Endothelial cell (in vitro differentiated cells): ENCODE data around the gene TUBA3D. TPM values are rescaled to one million over a fixed set of nuclear protein-coding genes. Genes with fewer than 3 reads are reported as not detected.
"Not testable (repeated sequence)": the region's sequence is repeated elsewhere in the genome, so short reads cannot be mapped to it uniquely, and the experiment has no call there.

Source experiments
- DNase-seq: peaks from one replicate; pipeline ENCODE4 v3.0.0; 2021; ENCODE audit warnings: low spot score
- H3K27ac Mint-ChIP-seq: one replicate; pipeline ENCODE4 v1.8.0; 2021; ENCODE audit warnings: mixed read lengths, inconsistent platforms; ENCODE audit not compliant: unreplicated experiment
- H3K27me3 Mint-ChIP-seq: one replicate; pipeline ENCODE4 v1.8.0; 2021; ENCODE audit warnings: mild to moderate bottlenecking, moderate library complexity, mixed read lengths, inconsistent platforms; ENCODE audit not compliant: unreplicated experiment
- H3K36me3 Mint-ChIP-seq: one replicate; pipeline ENCODE4 v1.8.0; 2021; ENCODE audit warnings: mild to moderate bottlenecking, low read depth, mixed read lengths, inconsistent platforms; ENCODE audit not compliant: unreplicated experiment
- H3K4me1 Mint-ChIP-seq: one replicate; pipeline ENCODE4 v1.8.0; 2021; ENCODE audit warnings: mild to moderate bottlenecking, mixed read lengths, inconsistent platforms; ENCODE audit not compliant: unreplicated experiment
- H3K4me3 Mint-ChIP-seq: one replicate; pipeline ENCODE4 v1.8.0; 2021; ENCODE audit warnings: mild to moderate bottlenecking, mixed read lengths, inconsistent platforms; ENCODE audit not compliant: unreplicated experiment
- H3K9me3 Mint-ChIP-seq: one replicate; pipeline ENCODE4 v1.8.0; 2021; ENCODE audit warnings: mixed read lengths, inconsistent platforms; ENCODE audit not compliant: unreplicated experiment
- CTCF ChIP-seq: fragments of 200-600 bp; sonication (generic); IDR thresholded peaks from one replicate; pipeline ENCODE4 v1.5.0; 2021; ENCODE audit warnings: antibody characterized with exemption; ENCODE audit not compliant: unreplicated experiment
- total RNA-seq: library from RNA; stranded (reverse); fragmentation: NEBNext Ultra II Directional; extraction: Animal tissue kit (Norgen Biotek cat#: 25700); gene quantifications from one replicate; pipeline ENCODE4 v1.2.1, GENCODE V29; 2021; ENCODE audit not compliant: unreplicated experiment

The TUBA3D gene
- total RNA-seq, 1 donor from 2014 or later = not detected

- not testable (repeated sequence) for DNase-seq, H3K27me3 Mint-ChIP-seq, H3K36me3 Mint-ChIP-seq, H3K9me3 Mint-ChIP-seq
- H3K4me3 Mint-ChIP-seq = peak within 1 kb of the TSS; percentile 99
- H3K27ac Mint-ChIP-seq = peak within 1 kb of the TSS; percentile 95
- H3K4me1 Mint-ChIP-seq = peaks cover 12% of the 10 kb centered on the region
Observed at GRCh38 chr2:131492015-131492417, 16.1 kb downstream of the TUBA3D start, which contains the start of gene MZT2A. TSS of gene MZT2A (minus strand) at chr2:131492397. CDS start at chr2:131492376, 21 bp downstream.

GRCh38 chr2:131492418-131493198, 16.7 kb downstream of the TUBA3D start:
- peak; percentile 92 for TF ChIP-seq CTCF
- H3K27ac Mint-ChIP-seq = peak overlapping the region; percentile 30
- peaks cover 3% of the 10 kb centered on the region for H3K27me3 Mint-ChIP-seq
- DNase-seq = peak; percentile 94
- H3K36me3 Mint-ChIP-seq = peaks cover 5% of the 10 kb centered on the region
- H3K9me3 Mint-ChIP-seq = no peaks in the 10 kb centered on the region
- peaks cover 12% of the 10 kb centered on the region for H3K4me1 Mint-ChIP-seq
- peak overlapping the region; percentile 88 for H3K4me3 Mint-ChIP-seq

GRCh38 chr2:131493199-131493968, 17.5 kb downstream of the TUBA3D start:
- H3K27ac Mint-ChIP-seq = peak overlapping the region; percentile 95
- peaks cover 12% of the 10 kb centered on the region for H3K4me1 Mint-ChIP-seq
- H3K9me3 Mint-ChIP-seq = no peaks in the 10 kb centered on the region
- peak overlapping the region; percentile 99 for H3K4me3 Mint-ChIP-seq
- H3K27me3 Mint-ChIP-seq = peaks cover 3% of the 10 kb centered on the region
- H3K36me3 Mint-ChIP-seq = peaks cover 9% of the 10 kb centered on the region
- peak; percentile 29 for DNase-seq
- TF ChIP-seq CTCF = no peak

DNA sequence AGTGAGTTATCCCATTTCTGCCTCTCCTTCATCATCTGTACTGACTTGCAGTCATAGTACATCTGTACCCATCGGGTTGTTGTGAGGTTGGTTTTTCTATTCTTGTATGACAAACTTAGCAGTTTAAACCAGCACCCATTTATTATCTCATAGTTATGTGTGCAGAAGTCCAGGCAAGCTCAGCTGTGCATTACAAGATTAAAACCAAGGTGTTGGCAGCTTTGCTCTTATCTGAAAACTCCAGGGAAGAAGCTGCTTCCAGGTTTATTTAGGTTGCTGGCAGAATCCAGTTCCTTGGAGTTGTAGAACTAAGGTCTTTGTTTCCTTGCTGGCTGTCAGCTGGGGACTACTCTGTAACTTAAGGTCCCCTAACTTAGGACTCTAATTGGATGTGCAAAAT, 19.6 kb downstream of the TUBA3D start:
- not testable (repeated sequence) for H3K27ac Mint-ChIP-seq, DNase-seq, H3K9me3 Mint-ChIP-seq, H3K4me3 Mint-ChIP-seq, H3K27me3 Mint-ChIP-seq
- H3K4me1 Mint-ChIP-seq = peaks cover 10% of the 10 kb centered on the region
- peaks cover 15% of the 10 kb centered on the region for H3K36me3 Mint-ChIP-seq

- peaks cover 18% of the 10 kb centered on the region for H3K36me3 Mint-ChIP-seq
- not testable (repeated sequence) for H3K27me3 Mint-ChIP-seq, H3K27ac Mint-ChIP-seq
Observed at GRCh38 chr2:131498321-131498973, 22.5 kb downstream of the TUBA3D start.

DNA sequence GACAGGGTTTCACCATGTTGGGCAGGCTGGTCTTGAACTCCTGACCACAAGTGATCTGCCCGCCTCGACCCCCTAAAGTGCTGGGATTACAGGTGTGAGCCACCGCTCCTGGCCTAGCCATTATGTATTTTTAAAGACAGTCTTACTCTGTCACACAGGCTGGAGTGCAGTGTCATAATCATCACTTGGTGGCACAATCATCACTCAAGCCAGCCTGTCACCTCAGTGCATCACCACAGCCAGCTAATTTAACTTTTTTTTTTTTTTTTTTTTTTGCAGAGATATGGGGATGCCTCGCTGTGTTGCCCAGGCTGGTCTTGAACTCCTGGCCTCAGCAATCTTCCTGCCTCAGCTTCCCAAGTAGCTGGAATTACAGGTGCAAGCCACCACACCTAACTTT, 27.7 kb downstream of the TUBA3D start:
- H3K9me3 Mint-ChIP-seq, H3K4me3 Mint-ChIP-seq, DNase-seq, H3K27me3 Mint-ChIP-seq, H3K4me1 Mint-ChIP-seq, H3K27ac Mint-ChIP-seq: not testable (repeated sequence)
- H3K36me3 Mint-ChIP-seq = peaks cover 20% of the 10 kb centered on the region

More at GRCh38 chr2:131498321-131498973, 22.5 kb downstream of the TUBA3D start:
- H3K4me3 Mint-ChIP-seq, DNase-seq, H3K4me1 Mint-ChIP-seq, H3K9me3 Mint-ChIP-seq: not testable (repeated sequence)

DNA sequence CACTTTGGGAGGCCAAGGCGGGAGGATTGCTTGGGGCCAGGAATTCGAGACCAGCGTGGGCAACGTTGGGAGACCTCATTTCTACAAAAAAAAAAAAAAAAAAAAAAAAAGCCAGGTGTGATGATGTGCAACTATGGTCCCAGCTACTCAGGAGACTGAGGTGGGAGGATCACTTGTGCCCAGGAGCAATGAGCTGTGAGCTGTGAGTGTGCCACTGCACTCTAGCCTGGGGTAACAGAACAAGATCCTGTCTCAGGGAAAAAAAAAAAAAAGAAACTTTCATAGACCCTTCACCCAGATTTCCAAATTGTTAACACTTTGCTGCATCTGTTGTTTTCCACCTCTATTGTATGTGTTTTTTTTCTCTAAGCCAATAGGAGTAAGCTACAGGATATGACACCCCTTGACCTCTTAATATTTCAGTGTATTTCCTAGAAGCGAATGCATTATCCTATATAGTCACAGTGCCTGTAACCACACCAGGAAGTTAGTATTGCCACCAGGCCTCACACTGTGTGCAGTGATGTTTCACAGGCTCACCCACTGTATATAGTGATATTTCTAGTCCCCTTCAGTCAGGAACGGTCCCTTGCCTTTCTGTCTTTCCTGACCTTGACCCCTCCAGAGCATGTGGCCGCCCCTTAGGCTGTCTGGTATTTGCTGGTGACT, 28.3 kb downstream of the TUBA3D start:
- not testable (repeated sequence) for H3K27me3 Mint-ChIP-seq, DNase-seq, H3K27ac Mint-ChIP-seq, H3K4me1 Mint-ChIP-seq, H3K9me3 Mint-ChIP-seq, H3K4me3 Mint-ChIP-seq
- H3K36me3 Mint-ChIP-seq = peaks cover 20% of the 10 kb centered on the region
